Measurements from ENCODE around the gene TFDP2. TPM values are rescaled to one million over a fixed set of nuclear protein-coding genes. Genes with fewer than 3 reads are reported as not detected.

The TFDP2 gene
- total RNA-seq, 4 donors from 2014 or later, result 41.9 to 134 (median 47.3) TPM

DNA sequence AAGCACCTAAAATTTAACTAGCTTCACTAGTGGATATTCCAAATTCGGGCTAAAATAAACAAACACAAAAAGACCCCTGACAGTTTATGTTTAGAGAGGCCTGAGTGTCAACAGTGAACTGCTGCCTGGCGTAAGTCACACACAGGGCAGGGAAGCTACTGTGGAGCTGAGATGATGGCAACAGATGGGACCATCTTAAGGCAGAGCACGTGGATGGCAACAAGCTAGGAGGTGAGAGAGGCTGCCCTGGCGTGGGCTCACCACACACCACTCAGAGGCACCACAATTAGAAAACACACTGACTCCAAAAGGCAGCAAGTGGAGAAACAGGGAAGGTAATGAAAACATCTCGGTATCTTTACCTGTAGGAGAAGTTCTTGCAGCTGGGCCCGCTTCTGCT is 179.6 kb downstream of the TFDP2 start:
- no peak for TF ChIP-seq EP300 (IDR thresholded peaks at IDR 0.05)
- TF ChIP-seq POLR2A (IDR thresholded peaks at IDR 0.05; ENCODE audit: low read depth), result no peak
- TF ChIP-seq POLR2AphosphoS5 (IDR thresholded peaks at IDR 0.05), result no peak
- TF ChIP-seq, protein P1, sequence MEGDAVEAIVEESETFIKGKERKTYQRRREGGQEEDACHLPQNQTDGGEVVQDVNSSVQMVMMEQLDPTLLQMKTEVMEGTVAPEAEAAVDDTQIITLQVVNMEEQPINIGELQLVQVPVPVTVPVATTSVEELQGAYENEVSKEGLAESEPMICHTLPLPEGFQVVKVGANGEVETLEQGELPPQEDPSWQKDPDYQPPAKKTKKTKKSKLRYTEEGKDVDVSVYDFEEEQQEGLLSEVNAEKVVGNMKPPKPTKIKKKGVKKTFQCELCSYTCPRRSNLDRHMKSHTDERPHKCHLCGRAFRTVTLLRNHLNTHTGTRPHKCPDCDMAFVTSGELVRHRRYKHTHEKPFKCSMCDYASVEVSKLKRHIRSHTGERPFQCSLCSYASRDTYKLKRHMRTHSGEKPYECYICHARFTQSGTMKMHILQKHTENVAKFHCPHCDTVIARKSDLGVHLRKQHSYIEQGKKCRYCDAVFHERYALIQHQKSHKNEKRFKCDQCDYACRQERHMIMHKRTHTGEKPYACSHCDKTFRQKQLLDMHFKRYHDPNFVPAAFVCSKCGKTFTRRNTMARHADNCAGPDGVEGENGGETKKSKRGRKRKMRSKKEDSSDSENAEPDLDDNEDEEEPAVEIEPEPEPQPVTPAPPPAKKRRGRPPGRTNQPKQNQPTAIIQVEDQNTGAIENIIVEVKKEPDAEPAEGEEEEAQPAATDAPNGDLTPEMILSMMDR (IDR thresholded peaks at IDR 0.05), result no peak
- H3K9me3 ChIP-seq, result no peaks in the 10 kb centered on the region
- H3K27me3 ChIP-seq, result no peaks in the 10 kb centered on the region
- no peak overlapping the region for H3K27ac ChIP-seq (replicated peaks in 1 of 4)
- H3K36me3 ChIP-seq, result peaks cover 0 to 18% (median 2%) of the 10 kb centered on the region in 4 donors
- intact Hi-C loops (cut with DNase I), result loop anchor here (10.0 kb wide), 1 partner anchor 155 kb away; no protein-coding TSS in a partner anchor
- no peaks in the 10 kb centered on the region for H3K4me1 ChIP-seq
- no peak overlapping the region for H3K4me3 ChIP-seq
- no peak for DNase-seq (ENCODE audit: extremely low spot score)
- 90% methylated on average over 5 of the region's 6 CpGs for WGBS

- no peak for TF ChIP-seq POLR2AphosphoS5 (IDR thresholded peaks at IDR 0.05)
- no peak for TF ChIP-seq EP300 (IDR thresholded peaks at IDR 0.05)
- TF ChIP-seq, protein P1 (IDR thresholded peaks at IDR 0.05), result no peak
- TF ChIP-seq POLR2A (IDR thresholded peaks at IDR 0.05; ENCODE audit: low read depth), result no peak
- WGBS, result 88% methylated on average over 1 of the region's 1 CpG
Measured at GRCh38 chr3:141965471-141965870, 183.9 kb downstream of the TFDP2 start.

DNA sequence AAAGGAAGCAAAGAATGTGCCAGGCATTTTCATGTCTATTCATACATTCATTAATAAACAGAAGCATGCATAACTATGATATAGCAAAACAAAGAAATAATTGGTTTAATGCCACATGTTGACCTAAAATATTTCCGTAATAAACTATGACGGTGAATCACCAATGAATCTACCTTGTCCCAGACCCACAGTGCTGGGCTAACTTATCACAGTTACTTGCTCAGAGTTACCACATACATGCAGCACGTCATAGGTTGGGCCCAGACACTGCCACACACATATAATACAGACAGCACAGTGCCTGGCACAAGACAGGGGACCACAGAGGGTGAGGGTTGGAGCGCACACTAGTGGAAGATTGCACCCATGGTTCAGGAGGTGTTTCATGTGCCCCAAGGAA is 186.0 kb downstream of the TFDP2 start:
- Histone ChIP-seq H3K36me3 (peaks cover 0 to 29% (median 10%) of the 10 kb centered on the region in 4 donors), H3K9me3 (no peaks in the 10 kb centered on the region), H3K27me3 (no peaks in the 10 kb centered on the region), H3K4me1 (peaks cover 0 to 19% (median 18%) of the 10 kb centered on the region in 4 donors), H3K4me3 (no peak overlapping the region), H3K27ac (replicated peaks in 1 of 4) (no peak overlapping the region)
- WGBS, result 90% methylated on average over 4 of the region's 4 CpGs
- intact Hi-C loops (cut with DNase I), result loop anchor here (5.0 to 10.0 kb wide), 2 partner anchors 162 to 314 kb away; no protein-coding TSS in a partner anchor
- no peak for TF ChIP-seq POLR2AphosphoS5 (IDR thresholded peaks at IDR 0.05)
- TF ChIP-seq, protein P1 (IDR thresholded peaks at IDR 0.05), result no peak
- TF ChIP-seq POLR2A (IDR thresholded peaks at IDR 0.05; ENCODE audit: low read depth), result no peak
- TF ChIP-seq EP300 (IDR thresholded peaks at IDR 0.05), result no peak
- no peak for DNase-seq (ENCODE audit: extremely low spot score)

More at GRCh38 chr3:141965471-141965870, 183.9 kb downstream of the TFDP2 start:
- Histone ChIP-seq H3K27me3 (no peaks in the 10 kb centered on the region), H3K27ac (replicated peaks in 1 of 4) (no peak overlapping the region), H3K9me3 (no peaks in the 10 kb centered on the region), H3K4me1 (peaks cover 0 to 6% (median 5%) of the 10 kb centered on the region in 4 donors), H3K36me3 (peaks cover 0 to 22% (median 9%) of the 10 kb centered on the region in 4 donors), H3K4me3 (no peak overlapping the region)
- DNase-seq (ENCODE audit: extremely low spot score), result no peak
- intact Hi-C loops (cut with DNase I), result loop anchor here (10.0 kb wide), 1 partner anchor 159 kb away; no protein-coding TSS in a partner anchor

- no peak for DNase-seq (ENCODE audit: extremely low spot score)
- TF ChIP-seq EP300 (IDR thresholded peaks at IDR 0.05), result no peak
- no peak for TF ChIP-seq POLR2A (IDR thresholded peaks at IDR 0.05; ENCODE audit: low read depth)
- TF ChIP-seq, protein P1 (IDR thresholded peaks at IDR 0.05), result no peak
- intact Hi-C loops (cut with DNase I), result loop anchor here (5.0 to 10.0 kb wide), 2 partner anchors 164 to 317 kb away; no protein-coding TSS in a partner anchor
- Histone ChIP-seq H3K9me3 (no peaks in the 10 kb centered on the region), H3K4me1 (peaks cover 0 to 20% (median 18%) of the 10 kb centered on the region in 4 donors), H3K27me3 (no peaks in the 10 kb centered on the region), H3K4me3 (no peak overlapping the region), H3K27ac (replicated peaks in 1 of 4) (peak overlapping the region; percentile 35 to 74 (median 66)), H3K36me3 (peaks cover 0 to 34% (median 14%) of the 10 kb centered on the region in 4 donors)
- WGBS, result 53% methylated on average over 3 of the region's 3 CpGs
Measured at GRCh38 chr3:141960731-141961130, 188.6 kb downstream of the TFDP2 start.

All from esophagus muscularis mucosa (tissue), 4 donors.